Kidney (tissue), 14 donors: ENCODE data around the gene KIF16B. TPM values are rescaled to one million over a fixed set of nuclear protein-coding genes. Genes with fewer than 3 reads are reported as not detected.
A peak's percentile ranks its signal among the peaks of the same experiment; 100 is the strongest.

Experiments used
- DNase-seq, 5 donors: peaks; one replicate each; pipeline ENCODE4 v3.0.0-alpha.2; 2013 to 2020
- FAIRE-seq: peaks from 2 replicates; lab custom pipeline; 2012; peaks lifted over from hg19 to GRCh38; lab: Jason Lieb, UNC
- H3K27ac ChIP-seq, 2 donors: one replicate each; pipeline ENCODE4 v1.7.0; 2013; ENCODE audit warnings: low read depth in 2 of 2, low read length in 2 of 2, inconsistent platforms in 1 of 2
- H3K27me3 ChIP-seq: one replicate; pipeline ENCODE4 v1.7.1; 2013; ENCODE audit warnings: low read length, inconsistent platforms; ENCODE audit not compliant: control insufficient read depth, insufficient read depth
- H3K36me3 ChIP-seq, 3 donors: one replicate each; pipeline versions ENCODE4 v1.7.0 to v1.7.1; 2013; ENCODE audit warnings: low read length in 3 of 3, control low read depth in 1 of 3, inconsistent platforms in 1 of 3; ENCODE audit not compliant: insufficient read depth in 3 of 3, control insufficient read depth in 2 of 3
- H3K4me1 ChIP-seq, 3 donors: one replicate each; pipeline versions ENCODE4 v1.7.0 to v1.7.1; 2013; ENCODE audit warnings: low read length in 3 of 3, inconsistent platforms in 1 of 3, low read depth in 1 of 3; ENCODE audit not compliant: control insufficient read depth in 2 of 3, insufficient read depth in 2 of 3
- H3K4me3 ChIP-seq, 3 donors: one replicate each; pipeline versions ENCODE4 v1.7.0 to v1.8.1; 2013; ENCODE audit warnings: low read length in 3 of 3, control low read depth in 1 of 3, inconsistent platforms in 1 of 3
- H3K9ac ChIP-seq, 3 donors: one replicate each; pipeline versions ENCODE4 v1.7.0 to v1.7.1; 2013; ENCODE audit warnings: low read length in 3 of 3, control low read depth in 1 of 3, inconsistent platforms in 1 of 3
- H3K9me3 ChIP-seq, 3 donors: one replicate each; pipeline versions ENCODE4 v1.7.0 to v1.7.1; 2013; ENCODE audit warnings: low read length in 3 of 3, control low read depth in 1 of 3, inconsistent platforms in 1 of 3; ENCODE audit not compliant: control insufficient read depth in 2 of 3, insufficient read depth in 1 of 3
- intact Hi-C: fragments of 100-400 bp; cut with DNase I; formaldehyde crosslinking; loops from one replicate; pipeline ENCODE4 v1.11.1; 2022
- polyA plus RNA-seq: library from polyadenylated mRNA; stranded (reverse); fragments of 350-450 nt; fragmentation: Illumina TruSeq; extraction: RNeasy Lipid Tissue Mini Kit (QIAGEN cat#74804); gene quantifications from one replicate; pipeline ENCODE4 v1.2.3, GENCODE V29; 2014; ENCODE audit warnings: low read depth, low replicate concordance; ENCODE audit not compliant: insufficient read depth
- total RNA-seq: library from RNA; stranded (reverse); fragmentation: NEBNext Ultra II Directional; extraction: Animal tissue kit (Norgen Biotek cat#: 25700); gene quantifications from one replicate; pipeline ENCODE4 v1.2.1, GENCODE V29; 2021
- TF ChIP-seq, protein P1 (sequence below): IDR thresholded peaks from 3 replicates; pipeline ENCODE4 v1.5.1; 2012; ENCODE audit warnings: mild to moderate bottlenecking, moderate library complexity, borderline replicate concordance; ENCODE audit not compliant: insufficient read depth; ENCODE audit errors: extremely low read depth
- donor health status: control.
- donor health status: control.
- donor health status: control.
- donor health status: control.
- donor health status: control.
- donor health status: DM: yes; HTN: yes; CAD: no.
- donor health status: Normal renal cell carcinoma (clear cell type).

The KIF16B gene
- total and polyA plus RNA-seq, 2 donors from 2014 or later = 15.0 to 19.7 TPM

DNA sequence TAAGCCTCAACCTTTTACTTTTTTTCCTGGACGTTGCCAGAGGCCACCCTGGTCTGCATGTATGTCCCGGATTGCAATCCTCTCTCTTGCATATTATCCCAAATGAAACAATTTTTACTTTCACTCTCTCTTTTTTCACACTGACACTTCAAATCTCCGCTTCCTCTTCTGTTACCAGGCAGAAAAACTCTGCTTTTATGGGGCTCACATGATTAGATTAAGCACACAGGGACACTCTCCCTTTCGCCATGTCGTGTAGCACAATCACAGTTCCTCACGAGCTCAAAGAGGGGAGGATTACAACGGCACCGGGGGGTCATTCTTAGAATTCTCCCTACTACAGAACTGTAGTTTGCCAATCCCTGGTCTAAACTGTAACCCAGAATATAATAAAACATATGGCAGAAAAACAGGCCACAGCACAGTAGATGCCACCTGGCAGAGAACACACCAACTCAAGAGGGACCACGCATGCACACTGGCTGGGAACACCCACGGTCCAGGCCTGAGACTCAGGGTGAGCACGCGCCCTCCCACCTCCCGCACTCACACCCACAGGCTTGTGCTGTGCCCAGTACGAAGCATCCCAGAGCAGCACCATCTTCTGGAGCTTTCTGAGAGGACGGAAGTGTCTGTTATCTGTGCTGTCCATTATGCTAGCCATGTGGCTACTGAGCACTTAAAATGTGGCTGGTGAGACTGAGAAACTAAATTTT lies 288.7 kb downstream of the KIF16B start:
- intact Hi-C loops = no loop called here
- peaks cover 0 to 24% (median 17%) of the 10 kb centered on the region in 3 donors for H3K4me1 ChIP-seq
- H3K27me3 ChIP-seq = no peaks in the 10 kb centered on the region
- H3K9me3 ChIP-seq = no peaks in the 10 kb centered on the region
- FAIRE-seq = no peak
- DNase-seq = no peak
- no peak overlapping the region for H3K4me3 ChIP-seq
- H3K9ac ChIP-seq = no peak overlapping the region
- peak overlapping the region in 1 of 2 donors; percentile 8 for H3K27ac ChIP-seq
- TF ChIP-seq, protein P1, sequence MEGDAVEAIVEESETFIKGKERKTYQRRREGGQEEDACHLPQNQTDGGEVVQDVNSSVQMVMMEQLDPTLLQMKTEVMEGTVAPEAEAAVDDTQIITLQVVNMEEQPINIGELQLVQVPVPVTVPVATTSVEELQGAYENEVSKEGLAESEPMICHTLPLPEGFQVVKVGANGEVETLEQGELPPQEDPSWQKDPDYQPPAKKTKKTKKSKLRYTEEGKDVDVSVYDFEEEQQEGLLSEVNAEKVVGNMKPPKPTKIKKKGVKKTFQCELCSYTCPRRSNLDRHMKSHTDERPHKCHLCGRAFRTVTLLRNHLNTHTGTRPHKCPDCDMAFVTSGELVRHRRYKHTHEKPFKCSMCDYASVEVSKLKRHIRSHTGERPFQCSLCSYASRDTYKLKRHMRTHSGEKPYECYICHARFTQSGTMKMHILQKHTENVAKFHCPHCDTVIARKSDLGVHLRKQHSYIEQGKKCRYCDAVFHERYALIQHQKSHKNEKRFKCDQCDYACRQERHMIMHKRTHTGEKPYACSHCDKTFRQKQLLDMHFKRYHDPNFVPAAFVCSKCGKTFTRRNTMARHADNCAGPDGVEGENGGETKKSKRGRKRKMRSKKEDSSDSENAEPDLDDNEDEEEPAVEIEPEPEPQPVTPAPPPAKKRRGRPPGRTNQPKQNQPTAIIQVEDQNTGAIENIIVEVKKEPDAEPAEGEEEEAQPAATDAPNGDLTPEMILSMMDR = no peak
- no peaks in the 10 kb centered on the region for H3K36me3 ChIP-seq

DNA sequence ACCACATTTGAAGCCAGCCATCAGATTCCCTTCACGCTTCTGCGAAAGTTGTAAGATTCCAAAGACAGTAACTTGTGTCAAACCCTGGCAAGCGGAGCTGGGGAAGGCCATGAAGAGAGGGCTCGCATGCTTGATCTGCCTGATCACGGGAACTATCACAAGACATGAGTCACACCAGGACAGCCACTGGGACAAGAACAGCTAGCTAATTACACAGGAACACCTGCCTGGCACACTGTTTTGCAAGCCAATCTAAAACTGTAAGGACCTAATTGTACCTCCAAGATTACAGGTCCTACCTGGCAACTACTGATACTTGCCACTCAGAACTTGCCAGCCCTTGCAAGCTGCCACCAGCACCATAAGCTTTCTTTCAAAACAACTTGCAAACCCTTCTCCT lies 289.3 kb downstream of the KIF16B start:
- Histone ChIP-seq H3K36me3 (no peaks in the 10 kb centered on the region), H3K4me3 (no peak overlapping the region), H3K4me1 (peaks cover 0 to 24% (median 17%) of the 10 kb centered on the region in 3 donors), H3K27ac (peak overlapping the region; percentile 68 to 75), H3K9me3 (no peaks in the 10 kb centered on the region), H3K27me3 (no peaks in the 10 kb centered on the region), H3K9ac (no peak overlapping the region)
- FAIRE-seq = no peak
- TF ChIP-seq, protein P1 = no peak
- no peak for DNase-seq
- intact Hi-C loops = no loop called here

DNA sequence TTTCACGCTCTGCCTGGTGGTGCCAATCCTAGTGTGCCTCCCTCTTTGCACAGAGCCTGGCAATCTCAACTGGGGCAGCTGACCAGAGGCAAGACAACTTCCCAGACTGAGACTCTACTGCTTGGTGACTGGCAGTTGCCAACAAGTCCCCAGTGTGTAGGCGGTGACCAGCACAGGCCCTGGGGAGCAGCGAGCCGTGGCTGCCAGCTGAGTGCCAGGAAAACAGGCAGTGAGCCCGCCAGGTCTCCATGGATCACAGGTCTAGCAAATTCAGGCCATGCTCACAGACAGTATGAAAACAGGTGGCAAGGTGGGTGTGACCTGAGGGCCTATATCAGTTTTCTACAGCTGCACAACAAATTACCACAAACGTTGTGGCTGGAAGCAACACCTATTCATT lies 289.9 kb downstream of the KIF16B start:
- H3K27me3 ChIP-seq = no peaks in the 10 kb centered on the region
- FAIRE-seq (no peak), DNase-seq (peak in 1 of 5 donors; percentile 91)
- H3K9ac ChIP-seq = no peak overlapping the region
- H3K4me3 ChIP-seq = no peak overlapping the region
- peak overlapping the region; percentile 68 to 75 for H3K27ac ChIP-seq
- intact Hi-C loops = no loop called here
- H3K36me3 ChIP-seq = no peaks in the 10 kb centered on the region
- TF ChIP-seq, protein P1 = no peak
- H3K4me1 ChIP-seq = peaks cover 0 to 24% (median 17%) of the 10 kb centered on the region in 3 donors
- H3K9me3 ChIP-seq = no peaks in the 10 kb centered on the region
